AG04449 (cell line): Measurements from ENCODE around the gene CPLX1.

Experiments used
- CTCF ChIA-PET: fragments of 350-600 bp; formaldehyde crosslinking; extraction: SDS; loops from one replicate; lab custom pipeline; 2021; ENCODE audit warnings: antibody characterized with exemption; lab: Yijun Ruan, JAX
- POLR2A ChIA-PET: fragments of 400-600, 350-600 bp; formaldehyde crosslinking; extraction: SDS; loops from one replicate; lab custom pipeline; 2020; ENCODE audit warnings: antibody characterized with exemption, inconsistent platforms; lab: Yijun Ruan, JAX
- DNase-seq: peaks from one replicate; pipeline ENCODE4 v3.0.0-alpha.2; 2010; ENCODE audit warnings: low read depth, low spot score
- H3K4me3 ChIP-seq: 2 replicates; pipeline ENCODE4 v1.5.1; 2011; ENCODE audit warnings: low read depth, mild to moderate bottlenecking, control low read depth, low read length
- TF ChIP-seq, protein P1 (sequence below): IDR thresholded peaks from one replicate; pipeline ENCODE4 v1.5.1; 2011; ENCODE audit warnings: mild to moderate bottlenecking, moderate library complexity, low read length, control low read depth, inconsistent platforms; ENCODE audit not compliant: insufficient read depth; ENCODE audit errors: missing control alignments

The CPLX1 gene

DNA sequence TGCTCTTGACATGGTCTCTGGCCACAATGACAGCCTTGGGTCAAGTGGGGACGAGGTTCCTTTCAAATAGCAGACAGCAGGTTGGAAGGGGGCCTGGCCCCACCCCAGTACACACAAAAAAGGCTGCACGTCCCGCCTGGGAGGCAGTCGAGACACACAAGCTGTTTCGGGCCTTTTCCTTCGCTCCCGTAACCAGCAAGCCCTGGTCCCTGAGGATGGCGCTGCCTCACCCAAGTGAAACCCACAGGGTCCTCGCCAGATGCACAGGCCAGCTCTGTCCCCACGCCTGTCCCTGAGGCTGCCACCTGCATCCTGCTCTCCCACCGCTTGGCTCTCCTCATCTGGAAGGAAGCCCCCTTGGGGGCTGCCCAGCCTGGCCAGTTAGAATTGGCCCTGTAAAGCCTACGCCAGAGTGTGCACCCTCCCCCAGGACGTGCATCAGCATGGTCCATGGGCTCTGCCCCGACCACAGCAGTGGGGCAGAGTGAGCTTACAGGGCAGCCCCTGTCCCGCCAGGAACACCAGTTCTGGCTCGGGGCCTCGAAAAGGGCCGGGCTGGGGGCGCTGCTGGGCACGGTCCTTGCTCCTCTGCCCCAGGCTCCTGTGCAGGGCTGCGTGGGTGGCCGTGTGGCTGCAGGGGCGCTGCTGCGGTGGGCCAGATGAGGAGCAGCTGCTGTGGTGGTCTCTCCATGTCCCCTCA is 2.0 kb downstream of the CPLX1 start:
- TF ChIP-seq, protein P1, sequence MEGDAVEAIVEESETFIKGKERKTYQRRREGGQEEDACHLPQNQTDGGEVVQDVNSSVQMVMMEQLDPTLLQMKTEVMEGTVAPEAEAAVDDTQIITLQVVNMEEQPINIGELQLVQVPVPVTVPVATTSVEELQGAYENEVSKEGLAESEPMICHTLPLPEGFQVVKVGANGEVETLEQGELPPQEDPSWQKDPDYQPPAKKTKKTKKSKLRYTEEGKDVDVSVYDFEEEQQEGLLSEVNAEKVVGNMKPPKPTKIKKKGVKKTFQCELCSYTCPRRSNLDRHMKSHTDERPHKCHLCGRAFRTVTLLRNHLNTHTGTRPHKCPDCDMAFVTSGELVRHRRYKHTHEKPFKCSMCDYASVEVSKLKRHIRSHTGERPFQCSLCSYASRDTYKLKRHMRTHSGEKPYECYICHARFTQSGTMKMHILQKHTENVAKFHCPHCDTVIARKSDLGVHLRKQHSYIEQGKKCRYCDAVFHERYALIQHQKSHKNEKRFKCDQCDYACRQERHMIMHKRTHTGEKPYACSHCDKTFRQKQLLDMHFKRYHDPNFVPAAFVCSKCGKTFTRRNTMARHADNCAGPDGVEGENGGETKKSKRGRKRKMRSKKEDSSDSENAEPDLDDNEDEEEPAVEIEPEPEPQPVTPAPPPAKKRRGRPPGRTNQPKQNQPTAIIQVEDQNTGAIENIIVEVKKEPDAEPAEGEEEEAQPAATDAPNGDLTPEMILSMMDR: no peak
- H3K4me3 ChIP-seq: no peak overlapping the region
- ChIA-PET POLR2A (no interaction called here), CTCF (no interaction called here)
- no peak for DNase-seq

DNA sequence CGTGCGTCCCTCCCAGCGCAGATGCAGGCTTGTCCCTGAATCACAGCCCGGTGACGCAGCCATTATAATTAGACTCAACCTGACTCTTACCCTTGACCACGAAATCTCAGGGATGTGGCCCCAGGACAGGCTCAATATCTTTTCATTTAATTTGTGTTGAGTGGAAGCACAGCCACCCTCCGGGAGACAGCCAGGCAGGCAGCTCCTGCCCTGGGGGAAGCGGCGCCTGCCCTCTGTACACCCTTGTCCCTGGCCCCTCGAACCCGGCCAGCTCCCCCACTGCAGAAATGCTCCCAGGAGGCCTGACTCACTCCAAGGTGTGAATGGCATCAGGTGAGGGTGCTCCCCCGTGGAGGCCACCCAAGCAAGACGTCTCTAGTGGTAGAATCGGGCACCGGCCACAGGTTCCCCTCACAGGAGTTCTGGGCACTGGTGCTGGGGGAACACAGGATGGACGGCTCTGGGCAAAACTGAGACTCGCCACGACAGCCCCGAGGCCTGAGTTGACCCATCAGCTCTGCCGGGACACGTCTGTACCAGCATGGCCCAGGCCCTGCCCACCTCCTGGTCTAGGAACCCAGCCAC is 2.7 kb downstream of the CPLX1 start:
- CTCF ChIA-PET: no interaction called here
- DNase-seq: no peak
- TF ChIP-seq, protein P1: no peak
- no peak overlapping the region for H3K4me3 ChIP-seq
- POLR2A ChIA-PET: no interaction called here

DNA sequence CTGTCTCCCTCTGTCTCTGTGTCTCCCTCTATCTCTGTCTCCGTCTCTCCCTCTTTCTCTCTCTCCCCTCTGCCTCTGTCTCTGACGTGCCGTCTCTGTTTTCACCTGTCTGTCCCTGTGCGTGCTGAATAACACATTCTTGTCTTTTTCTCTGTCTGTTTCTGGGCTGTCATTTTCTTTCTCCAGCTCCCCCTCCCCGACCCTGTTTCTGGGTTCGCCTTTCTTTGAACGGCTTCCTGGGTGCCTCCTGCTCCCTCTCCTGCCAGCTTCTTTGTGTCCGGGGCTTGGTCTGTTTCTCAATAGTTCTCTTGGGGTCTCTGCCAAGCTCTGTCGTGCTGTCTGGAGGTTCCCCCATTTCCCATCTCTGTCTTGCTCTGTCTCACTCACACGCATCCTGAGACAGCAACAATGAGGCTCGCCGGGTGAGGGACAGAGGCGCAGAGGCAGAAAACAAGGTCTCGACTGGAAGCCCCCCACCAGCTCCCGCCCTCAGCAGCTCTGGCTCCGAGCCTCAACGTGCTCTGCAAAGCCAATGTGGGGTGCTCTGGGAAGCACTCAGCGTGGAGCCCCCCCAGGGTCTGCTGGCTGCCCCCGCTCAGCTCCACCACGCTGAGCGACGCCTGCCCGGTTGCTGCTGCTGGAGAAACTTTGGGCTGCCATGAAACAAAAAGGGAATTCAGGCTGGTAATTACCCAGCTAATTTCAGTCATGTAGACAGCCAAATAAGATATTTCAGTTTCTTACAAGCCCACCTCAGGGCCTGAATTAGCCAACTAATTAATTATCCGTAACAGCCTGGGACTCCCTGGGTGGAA is 3.4 kb downstream of the CPLX1 start:
- ChIA-PET CTCF (no interaction called here), POLR2A (no interaction called here)
- H3K4me3 ChIP-seq: no peak overlapping the region
- TF ChIP-seq, protein P1: no peak
- no peak for DNase-seq

DNA sequence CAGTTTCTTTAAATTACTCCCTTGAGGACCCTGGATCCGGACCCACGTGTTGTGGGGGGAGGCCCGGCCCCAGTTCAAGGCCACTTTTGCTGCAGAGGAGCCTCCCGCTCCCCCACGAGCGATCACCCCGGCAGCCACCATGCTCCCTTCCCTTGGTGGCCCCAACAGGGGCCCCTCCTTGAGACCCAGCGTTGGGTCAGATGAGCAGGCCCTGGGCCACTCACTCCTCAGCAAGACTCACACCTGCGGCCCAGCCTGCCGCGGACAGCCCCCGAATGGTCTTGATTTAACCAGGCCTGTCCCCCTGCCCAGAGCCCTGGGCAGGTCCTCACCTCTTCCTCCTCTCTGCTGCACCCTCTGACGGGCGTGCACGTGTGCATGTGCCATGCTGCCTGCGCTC is 4.3 kb downstream of the CPLX1 start:
- POLR2A ChIA-PET: no interaction called here
- no peak overlapping the region for H3K4me3 ChIP-seq
- DNase-seq: no peak
- CTCF ChIA-PET: no interaction called here
- TF ChIP-seq, protein P1: no peak

DNA sequence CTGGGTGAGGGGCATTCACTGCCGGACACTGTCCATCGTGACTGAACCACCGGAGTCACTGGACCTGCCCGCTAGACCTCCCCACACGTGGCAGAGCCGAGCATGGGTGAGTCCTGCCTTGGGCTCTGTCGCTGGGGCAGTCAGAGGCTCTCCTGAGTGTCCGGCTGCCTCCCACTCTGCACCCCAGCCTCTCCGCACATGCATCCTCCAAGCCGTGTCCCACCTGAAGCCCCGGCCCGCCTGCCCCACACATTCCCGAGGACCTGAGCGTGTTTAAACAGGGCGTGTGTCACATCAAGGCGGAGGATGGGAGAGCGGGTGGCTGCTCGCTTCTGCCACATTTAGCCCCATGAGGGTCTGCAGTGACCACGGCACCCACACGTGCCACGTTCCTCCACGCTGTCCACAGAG is 4.7 kb downstream of the CPLX1 start:
- POLR2A ChIA-PET: no interaction called here

More for the DNA sequence above, 4.7 kb downstream of the CPLX1 start:
- no peak overlapping the region for H3K4me3 ChIP-seq
- CTCF ChIA-PET: no interaction called here
- DNase-seq: no peak
- TF ChIP-seq, protein P1: no peak
